GM15510 (cell line): ENCODE measurements around the gene SLFN11.

Experiments
- POLR2A ChIP-seq: IDR thresholded peaks from 3 replicates; pipeline ENCODE4 v1.6.1; 2011; ENCODE audit warnings: borderline replicate concordance; ENCODE audit not compliant: insufficient read length; ENCODE audit errors: extremely low read depth

Gene SLFN11

GRCh38 chr17:35315971-35316370, 57.5 kb downstream of the SLFN11 start:
- no peak for TF ChIP-seq POLR2A

- TF ChIP-seq POLR2A = no peak
Measured at GRCh38 chr17:35315283-35315682, 58.1 kb downstream of the SLFN11 start.

- TF ChIP-seq POLR2A = no peak
Measured at GRCh38 chr17:35314415-35315216, 58.8 kb downstream of the SLFN11 start.

- no peak for TF ChIP-seq POLR2A
Measured at GRCh38 chr17:35313875-35314409, 59.5 kb downstream of the SLFN11 start.

GRCh38 chr17:35312790-35313711, 60.4 kb downstream of the SLFN11 start:
- no peak for TF ChIP-seq POLR2A

- TF ChIP-seq POLR2A = no peak
Measured at GRCh38 chr17:35312346-35312745, 61.1 kb downstream of the SLFN11 start.
